WTC11 (cell line): ENCODE data around the gene MT1B. TPM values are rescaled to one million over a fixed set of nuclear protein-coding genes. Genes with fewer than 3 reads are reported as not detected.

Experiments
- ATAC-seq: fragments of 200-7000 bp; cut with Tn5 transposase; 2 replicates; pipeline ENCODE4 v1.10.0; 2021; ENCODE audit warnings: mild to moderate bottlenecking, moderate library complexity
- CTCF ChIA-PET: fragments of 300-600 bp; sonication (Branson Sonifier 250); formaldehyde crosslinking; loops from one replicate; lab custom pipeline; 2021; ENCODE audit warnings: antibody characterized with exemption; lab: Charles Lee
- POLR2A ChIA-PET: fragments of 350-600 bp; sonication (Branson Sonifier 250); formaldehyde crosslinking; loops from one replicate; lab custom pipeline; 2021; ENCODE audit warnings: antibody characterized with exemption; lab: Charles Lee
- DNase-seq: peaks from one replicate; pipeline ENCODE4 v3.0.0; 2021; ENCODE audit warnings: low spot score
- H3K27ac Mint-ChIP-seq: 2 replicates; pipeline ENCODE4 v1.8.0; 2021; ENCODE audit warnings: mixed read lengths
- H3K27me3 Mint-ChIP-seq: 2 replicates; pipeline ENCODE4 v1.8.0; 2021; ENCODE audit warnings: low read depth, mild to moderate bottlenecking, moderate library complexity, mixed read lengths
- H3K36me3 Mint-ChIP-seq: 2 replicates; pipeline ENCODE4 v1.8.0; 2021; ENCODE audit warnings: mixed read lengths
- H3K4me1 Mint-ChIP-seq: 2 replicates; pipeline ENCODE4 v1.8.0; 2022; ENCODE audit warnings: mixed read lengths
- H3K4me3 Mint-ChIP-seq: 2 replicates; pipeline ENCODE4 v1.8.0; 2021; ENCODE audit warnings: mild to moderate bottlenecking, moderate library complexity, mixed read lengths
- H3K9me3 Mint-ChIP-seq: 2 replicates; pipeline ENCODE4 v1.8.0; 2021; ENCODE audit warnings: mixed read lengths
- CBFB ChIP-seq: sonication (generic); formaldehyde crosslinking; IDR thresholded peaks from 2 replicates; pipeline ENCODE4 v1.8.1; 2022; ENCODE audit warnings: mild to moderate bottlenecking, low read depth, missing genetic modification reagents
- ETV6 ChIP-seq: sonication (generic); formaldehyde crosslinking; IDR thresholded peaks from 2 replicates; pipeline ENCODE4 v1.8.1; 2022; ENCODE audit warnings: mild to moderate bottlenecking, missing genetic modification reagents
- MYBL2 ChIP-seq: sonication (generic); formaldehyde crosslinking; IDR thresholded peaks from 2 replicates; pipeline ENCODE4 v1.8.1; 2023; ENCODE audit warnings: mild to moderate bottlenecking, moderate library complexity, missing genetic modification reagents
- NR1H2 ChIP-seq: sonication (generic); formaldehyde crosslinking; IDR thresholded peaks from 2 replicates; pipeline ENCODE4 v1.9.0; 2021; ENCODE audit warnings: mild to moderate bottlenecking, moderate library complexity, missing genetic modification reagents
- NR3C1 ChIP-seq: sonication (generic); formaldehyde crosslinking; conservative IDR thresholded peaks from 2 replicates; pipeline ENCODE4 v1.8.1; 2023; ENCODE audit warnings: low read depth, mild to moderate bottlenecking, missing genetic modification reagents
- SP1 ChIP-seq: sonication (generic); formaldehyde crosslinking; conservative IDR thresholded peaks from 2 replicates; pipeline ENCODE4 v1.8.1; 2022; ENCODE audit warnings: missing genetic modification reagents
- ZNF219 ChIP-seq: sonication (generic); formaldehyde crosslinking; IDR thresholded peaks from 2 replicates; pipeline ENCODE4 v1.8.0; 2023; ENCODE audit warnings: missing genetic modification reagents, mild to moderate bottlenecking, borderline replicate concordance
- ZNF232 ChIP-seq: sonication (generic); formaldehyde crosslinking; IDR thresholded peaks from 2 replicates; pipeline ENCODE4 v1.8.0; 2022; ENCODE audit warnings: mild to moderate bottlenecking, missing genetic modification reagents
- ZNF263 ChIP-seq: sonication (generic); formaldehyde crosslinking; IDR thresholded peaks from 2 replicates; pipeline ENCODE4 v1.8.1; 2022; ENCODE audit warnings: low read depth, mild to moderate bottlenecking, moderate library complexity, missing genetic modification reagents
- total RNA-seq: library from RNA; stranded (reverse); gene quantifications from 3 replicates; pipeline ENCODE4 v1.2.3, GENCODE V29; 2021
- TF ChIP-seq, protein P1 (sequence below): sonication (generic); formaldehyde crosslinking; IDR thresholded peaks from 2 replicates; pipeline ENCODE4 v1.8.1; 2023; ENCODE audit warnings: mild to moderate bottlenecking, missing genetic modification reagents, moderate library complexity
- TF ChIP-seq, protein P2 (sequence below): sonication (generic); formaldehyde crosslinking; IDR thresholded peaks from 2 replicates; pipeline ENCODE4 v1.8.0; 2022; ENCODE audit warnings: mild to moderate bottlenecking, missing genetic modification reagents
- TF ChIP-seq, protein P3 (sequence below): sonication (generic); formaldehyde crosslinking; IDR thresholded peaks from 2 replicates; pipeline ENCODE4 v1.8.0; 2022; ENCODE audit warnings: missing genetic modification reagents
- TF ChIP-seq, protein P4 (sequence below): sonication (generic); formaldehyde crosslinking; IDR thresholded peaks from 2 replicates; pipeline ENCODE4 v1.8.0; 2022; ENCODE audit warnings: mild to moderate bottlenecking, missing genetic modification reagents
- TF ChIP-seq, protein P5 (sequence below): fragments of 250-450 bp; sonication (Bioruptor Pico); IDR thresholded peaks from 2 replicates; pipeline ENCODE4 v1.9.0; 2021; ENCODE audit warnings: mild to moderate bottlenecking, borderline replicate concordance
- TF ChIP-seq, protein P6 (sequence below): sonication (generic); formaldehyde crosslinking; IDR thresholded peaks from 2 replicates; pipeline ENCODE4 v1.8.1; 2023; ENCODE audit warnings: mild to moderate bottlenecking, moderate library complexity, missing genetic modification reagents

Gene MT1B
- total RNA-seq, 1 experiment from 2014 or later = not detected

DNA sequence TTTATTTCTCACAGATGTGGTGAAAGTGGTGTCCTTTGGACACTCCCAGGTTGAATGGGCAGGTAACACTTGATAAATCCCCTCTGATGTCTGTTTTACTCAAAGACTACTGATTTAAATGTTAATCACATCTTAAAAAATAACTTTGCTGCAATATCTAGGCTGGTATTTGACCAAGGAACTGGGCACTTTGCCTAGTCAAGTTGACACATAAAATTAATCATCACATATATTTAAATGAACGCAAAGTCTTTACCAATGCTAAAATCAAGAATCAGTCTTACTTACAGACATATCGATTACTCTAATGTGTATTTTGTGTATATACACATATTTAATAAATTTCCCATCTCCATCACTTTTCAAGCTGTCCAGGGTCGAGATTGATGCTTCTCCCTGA, 36.3 kb upstream of the MT1B start:
- POLR2A ChIA-PET = no interaction called here
- CTCF ChIA-PET = interaction anchor here (1.1 kb wide), 1 partner anchor 15 kb away, joined by 3 read pairs; no protein-coding TSS in a partner anchor
- Mint-ChIP-seq H3K4me3 (no peak overlapping the region), H3K27me3 (peaks cover 93% of the 10 kb centered on the region), H3K36me3 (no peaks in the 10 kb centered on the region), H3K27ac (no peak overlapping the region), H3K9me3 (no peaks in the 10 kb centered on the region), H3K4me1 (peaks cover 38% of the 10 kb centered on the region)
- ATAC-seq = no peak
- TF ChIP-seq MYBL2 (CRISPR knock-in tag) (no peak), ETV6 (no peak), SP1 (no peak), ZNF219 (no peak), NR1H2 (no peak), ZNF263 (CRISPR knock-in tag) (no peak), NR3C1 (CRISPR knock-in tag) (no peak), CBFB (CRISPR knock-in tag) (no peak), ZNF232 (CRISPR knock-in tag) (no peak)
- TF ChIP-seq, protein P1, sequence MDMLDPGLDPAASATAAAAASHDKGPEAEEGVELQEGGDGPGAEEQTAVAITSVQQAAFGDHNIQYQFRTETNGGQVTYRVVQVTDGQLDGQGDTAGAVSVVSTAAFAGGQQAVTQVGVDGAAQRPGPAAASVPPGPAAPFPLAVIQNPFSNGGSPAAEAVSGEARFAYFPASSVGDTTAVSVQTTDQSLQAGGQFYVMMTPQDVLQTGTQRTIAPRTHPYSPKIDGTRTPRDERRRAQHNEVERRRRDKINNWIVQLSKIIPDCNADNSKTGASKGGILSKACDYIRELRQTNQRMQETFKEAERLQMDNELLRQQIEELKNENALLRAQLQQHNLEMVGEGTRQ = no peak
- TF ChIP-seq, protein P2, sequence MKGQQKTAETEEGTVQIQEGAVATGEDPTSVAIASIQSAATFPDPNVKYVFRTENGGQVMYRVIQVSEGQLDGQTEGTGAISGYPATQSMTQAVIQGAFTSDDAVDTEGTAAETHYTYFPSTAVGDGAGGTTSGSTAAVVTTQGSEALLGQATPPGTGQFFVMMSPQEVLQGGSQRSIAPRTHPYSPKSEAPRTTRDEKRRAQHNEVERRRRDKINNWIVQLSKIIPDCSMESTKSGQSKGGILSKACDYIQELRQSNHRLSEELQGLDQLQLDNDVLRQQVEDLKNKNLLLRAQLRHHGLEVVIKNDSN (CRISPR knock-in tag) = no peak
- TF ChIP-seq, protein P3, sequence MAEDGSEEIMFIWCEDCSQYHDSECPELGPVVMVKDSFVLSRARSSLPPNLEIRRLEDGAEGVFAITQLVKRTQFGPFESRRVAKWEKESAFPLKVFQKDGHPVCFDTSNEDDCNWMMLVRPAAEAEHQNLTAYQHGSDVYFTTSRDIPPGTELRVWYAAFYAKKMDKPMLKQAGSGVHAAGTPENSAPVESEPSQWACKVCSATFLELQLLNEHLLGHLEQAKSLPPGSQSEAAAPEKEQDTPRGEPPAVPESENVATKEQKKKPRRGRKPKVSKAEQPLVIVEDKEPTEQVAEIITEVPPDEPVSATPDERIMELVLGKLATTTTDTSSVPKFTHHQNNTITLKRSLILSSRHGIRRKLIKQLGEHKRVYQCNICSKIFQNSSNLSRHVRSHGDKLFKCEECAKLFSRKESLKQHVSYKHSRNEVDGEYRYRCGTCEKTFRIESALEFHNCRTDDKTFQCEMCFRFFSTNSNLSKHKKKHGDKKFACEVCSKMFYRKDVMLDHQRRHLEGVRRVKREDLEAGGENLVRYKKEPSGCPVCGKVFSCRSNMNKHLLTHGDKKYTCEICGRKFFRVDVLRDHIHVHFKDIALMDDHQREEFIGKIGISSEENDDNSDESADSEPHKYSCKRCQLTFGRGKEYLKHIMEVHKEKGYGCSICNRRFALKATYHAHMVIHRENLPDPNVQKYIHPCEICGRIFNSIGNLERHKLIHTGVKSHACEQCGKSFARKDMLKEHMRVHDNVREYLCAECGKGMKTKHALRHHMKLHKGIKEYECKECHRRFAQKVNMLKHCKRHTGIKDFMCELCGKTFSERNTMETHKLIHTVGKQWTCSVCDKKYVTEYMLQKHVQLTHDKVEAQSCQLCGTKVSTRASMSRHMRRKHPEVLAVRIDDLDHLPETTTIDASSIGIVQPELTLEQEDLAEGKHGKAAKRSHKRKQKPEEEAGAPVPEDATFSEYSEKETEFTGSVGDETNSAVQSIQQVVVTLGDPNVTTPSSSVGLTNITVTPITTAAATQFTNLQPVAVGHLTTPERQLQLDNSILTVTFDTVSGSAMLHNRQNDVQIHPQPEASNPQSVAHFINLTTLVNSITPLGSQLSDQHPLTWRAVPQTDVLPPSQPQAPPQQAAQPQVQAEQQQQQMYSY = no peak
- TF ChIP-seq, protein P4, sequence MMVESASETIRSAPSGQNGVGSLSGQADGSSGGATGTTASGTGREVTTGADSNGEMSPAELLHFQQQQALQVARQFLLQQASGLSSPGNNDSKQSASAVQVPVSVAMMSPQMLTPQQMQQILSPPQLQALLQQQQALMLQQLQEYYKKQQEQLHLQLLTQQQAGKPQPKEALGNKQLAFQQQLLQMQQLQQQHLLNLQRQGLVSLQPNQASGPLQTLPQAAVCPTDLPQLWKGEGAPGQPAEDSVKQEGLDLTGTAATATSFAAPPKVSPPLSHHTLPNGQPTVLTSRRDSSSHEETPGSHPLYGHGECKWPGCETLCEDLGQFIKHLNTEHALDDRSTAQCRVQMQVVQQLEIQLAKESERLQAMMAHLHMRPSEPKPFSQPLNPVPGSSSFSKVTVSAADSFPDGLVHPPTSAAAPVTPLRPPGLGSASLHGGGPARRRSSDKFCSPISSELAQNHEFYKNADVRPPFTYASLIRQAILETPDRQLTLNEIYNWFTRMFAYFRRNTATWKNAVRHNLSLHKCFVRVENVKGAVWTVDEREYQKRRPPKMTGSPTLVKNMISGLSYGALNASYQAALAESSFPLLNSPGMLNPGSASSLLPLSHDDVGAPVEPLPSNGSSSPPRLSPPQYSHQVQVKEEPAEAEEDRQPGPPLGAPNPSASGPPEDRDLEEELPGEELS (CRISPR knock-in tag) = no peak
- TF ChIP-seq, protein P5, sequence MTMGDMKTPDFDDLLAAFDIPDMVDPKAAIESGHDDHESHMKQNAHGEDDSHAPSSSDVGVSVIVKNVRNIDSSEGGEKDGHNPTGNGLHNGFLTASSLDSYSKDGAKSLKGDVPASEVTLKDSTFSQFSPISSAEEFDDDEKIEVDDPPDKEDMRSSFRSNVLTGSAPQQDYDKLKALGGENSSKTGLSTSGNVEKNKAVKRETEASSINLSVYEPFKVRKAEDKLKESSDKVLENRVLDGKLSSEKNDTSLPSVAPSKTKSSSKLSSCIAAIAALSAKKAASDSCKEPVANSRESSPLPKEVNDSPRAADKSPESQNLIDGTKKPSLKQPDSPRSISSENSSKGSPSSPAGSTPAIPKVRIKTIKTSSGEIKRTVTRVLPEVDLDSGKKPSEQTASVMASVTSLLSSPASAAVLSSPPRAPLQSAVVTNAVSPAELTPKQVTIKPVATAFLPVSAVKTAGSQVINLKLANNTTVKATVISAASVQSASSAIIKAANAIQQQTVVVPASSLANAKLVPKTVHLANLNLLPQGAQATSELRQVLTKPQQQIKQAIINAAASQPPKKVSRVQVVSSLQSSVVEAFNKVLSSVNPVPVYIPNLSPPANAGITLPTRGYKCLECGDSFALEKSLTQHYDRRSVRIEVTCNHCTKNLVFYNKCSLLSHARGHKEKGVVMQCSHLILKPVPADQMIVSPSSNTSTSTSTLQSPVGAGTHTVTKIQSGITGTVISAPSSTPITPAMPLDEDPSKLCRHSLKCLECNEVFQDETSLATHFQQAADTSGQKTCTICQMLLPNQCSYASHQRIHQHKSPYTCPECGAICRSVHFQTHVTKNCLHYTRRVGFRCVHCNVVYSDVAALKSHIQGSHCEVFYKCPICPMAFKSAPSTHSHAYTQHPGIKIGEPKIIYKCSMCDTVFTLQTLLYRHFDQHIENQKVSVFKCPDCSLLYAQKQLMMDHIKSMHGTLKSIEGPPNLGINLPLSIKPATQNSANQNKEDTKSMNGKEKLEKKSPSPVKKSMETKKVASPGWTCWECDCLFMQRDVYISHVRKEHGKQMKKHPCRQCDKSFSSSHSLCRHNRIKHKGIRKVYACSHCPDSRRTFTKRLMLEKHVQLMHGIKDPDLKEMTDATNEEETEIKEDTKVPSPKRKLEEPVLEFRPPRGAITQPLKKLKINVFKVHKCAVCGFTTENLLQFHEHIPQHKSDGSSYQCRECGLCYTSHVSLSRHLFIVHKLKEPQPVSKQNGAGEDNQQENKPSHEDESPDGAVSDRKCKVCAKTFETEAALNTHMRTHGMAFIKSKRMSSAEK (CRISPR knock-in tag) = no peak
- TF ChIP-seq, protein P6, sequence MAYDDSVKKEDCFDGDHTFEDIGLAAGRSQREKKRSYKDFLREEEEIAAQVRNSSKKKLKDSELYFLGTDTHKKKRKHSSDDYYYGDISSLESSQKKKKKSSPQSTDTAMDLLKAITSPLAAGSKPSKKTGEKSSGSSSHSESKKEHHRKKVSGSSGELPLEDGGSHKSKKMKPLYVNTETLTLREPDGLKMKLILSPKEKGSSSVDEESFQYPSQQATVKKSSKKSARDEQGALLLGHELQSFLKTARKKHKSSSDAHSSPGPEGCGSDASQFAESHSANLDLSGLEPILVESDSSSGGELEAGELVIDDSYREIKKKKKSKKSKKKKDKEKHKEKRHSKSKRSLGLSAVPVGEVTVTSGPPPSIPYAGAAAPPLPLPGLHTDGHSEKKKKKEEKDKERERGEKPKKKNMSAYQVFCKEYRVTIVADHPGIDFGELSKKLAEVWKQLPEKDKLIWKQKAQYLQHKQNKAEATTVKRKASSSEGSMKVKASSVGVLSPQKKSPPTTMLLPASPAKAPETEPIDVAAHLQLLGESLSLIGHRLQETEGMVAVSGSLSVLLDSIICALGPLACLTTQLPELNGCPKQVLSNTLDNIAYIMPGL (CRISPR knock-in tag) = no peak
- DNase-seq = no peak
